UCSD-AML1 (cell line): ENCODE measurements around the gene ODAD2.
"Not testable (repeated sequence)": the region's sequence is repeated elsewhere in the genome, so short reads cannot be mapped to it uniquely, and the experiment has no call there.

Experiments
- DNase-seq: peaks from one replicate; lab custom pipeline; 2025; ENCODE audit not compliant: unreplicated experiment; lab: John Stamatoyannopoulos, UW

ODAD2 gene

GRCh38 chr10:27959093-27959715 lies 39.7 kb downstream of the ODAD2 start:
- DNase-seq, result no peak

GRCh38 chr10:27958383-27958782 lies 40.5 kb downstream of the ODAD2 start:
- not testable (repeated sequence) for DNase-seq

GRCh38 chr10:27950242-27950564 lies 48.7 kb downstream of the ODAD2 start:
- DNase-seq, result no peak

GRCh38 chr10:27949528-27950241 lies 49.2 kb downstream of the ODAD2 start:
- no peak for DNase-seq

- no peak for DNase-seq
Measured at GRCh38 chr10:27948186-27948585, 50.7 kb downstream of the ODAD2 start.

- DNase-seq, result no peak
Measured at GRCh38 chr10:27947540-27947939, 51.3 kb downstream of the ODAD2 start.

GRCh38 chr10:27944005-27944404 lies 54.9 kb downstream of the ODAD2 start:
- DNase-seq, result no peak

- DNase-seq, result no peak
Measured at GRCh38 chr10:27914888-27915287, 84.0 kb downstream of the ODAD2 start.

GRCh38 chr10:27912231-27912630 lies 86.6 kb downstream of the ODAD2 start:
- DNase-seq, result no peak

GRCh38 chr10:27911539-27911938 lies 87.3 kb downstream of the ODAD2 start:
- no peak for DNase-seq

GRCh38 chr10:27911011-27911410 lies 87.9 kb downstream of the ODAD2 start:
- no peak for DNase-seq

- DNase-seq, result no peak
Measured at GRCh38 chr10:27908231-27908630, 90.6 kb downstream of the ODAD2 start.

- not testable (repeated sequence) for DNase-seq
Measured at GRCh38 chr10:27899485-27899884, 99.4 kb downstream of the ODAD2 start.

- no peak for DNase-seq
Measured at GRCh38 chr10:27899058-27899457, 99.8 kb downstream of the ODAD2 start.

- DNase-seq, result no peak
Measured at GRCh38 chr10:27893358-27893954, 105.4 kb downstream of the ODAD2 start.

GRCh38 chr10:27890971-27891370 lies 107.9 kb downstream of the ODAD2 start:
- DNase-seq, result no peak

- DNase-seq, result no peak
Measured at GRCh38 chr10:27889518-27889917, 109.4 kb downstream of the ODAD2 start.

- no peak for DNase-seq
Measured at GRCh38 chr10:27884185-27884641, 114.7 kb downstream of the ODAD2 start.

- DNase-seq, result no peak
Measured at GRCh38 chr10:27878281-27878680, 120.6 kb downstream of the ODAD2 start.

- DNase-seq, result no peak
Measured at GRCh38 chr10:27865221-27865635, 133.7 kb downstream of the ODAD2 start.

GRCh38 chr10:27861781-27862180 lies 137.1 kb downstream of the ODAD2 start:
- DNase-seq, result no peak

- no peak for DNase-seq
Measured at GRCh38 chr10:27857616-27858015, 141.3 kb downstream of the ODAD2 start.
